IMR-90 (cell line): Measurements from ENCODE around the gene AUTS2. TPM values are rescaled to one million over a fixed set of nuclear protein-coding genes. Genes with fewer than 3 reads are reported as not detected.

Source experiments
- ATAC-seq: fragments of 200-7000 bp; cut with Tn5 transposase; 2 replicates; pipeline ENCODE4 v1.9.1; 2020; ENCODE audit warnings: low read depth, mild to moderate bottlenecking, moderate library complexity
- BruUV-seq: library from RNA; stranded (reverse); fragments of 400-500 nt; replicated peaks from 2 replicates; lab custom pipeline; 2021; lab: Mats Ljungman, UMichigan
- CTCF ChIA-PET: fragments of 300-600 bp; formaldehyde crosslinking; extraction: SDS; loops from one replicate; lab custom pipeline; 2021; ENCODE audit warnings: antibody characterized with exemption; lab: Yijun Ruan, JAX
- POLR2A ChIA-PET: fragments of 300-600 bp; sonication (Branson Sonifier 250); formaldehyde crosslinking; loops from one replicate; lab custom pipeline; 2022; ENCODE audit warnings: antibody characterized with exemption; ENCODE audit not compliant: unreplicated experiment; lab: Charles Lee
- DNase-seq: peaks from one replicate; pipeline ENCODE4 v3.0.0; 2013
- H2AFZ ChIP-seq: replicated peaks from 2 replicates; pipeline ENCODE3; 2013; ENCODE audit warnings: low read length, mild to moderate bottlenecking; ENCODE audit not compliant: poor library complexity
- H2AK5ac ChIP-seq: 2 replicates; pipeline ENCODE4 v1.6.1; 2013; ENCODE audit warnings: low read depth, low read length, inconsistent platforms
- H2AK9ac ChIP-seq: replicated peaks from 2 replicates; pipeline ENCODE3; 2013; ENCODE audit warnings: mild to moderate bottlenecking, low read depth, low read length, moderate library complexity; ENCODE audit not compliant: poor library complexity
- H2BK120ac ChIP-seq: 2 replicates; pipeline ENCODE4 v1.6.1; 2013; ENCODE audit warnings: low read depth, low read length, inconsistent platforms
- H2BK15ac ChIP-seq: 3 replicates; pipeline ENCODE4 v1.6.1; 2013; ENCODE audit warnings: low read depth, low read length, inconsistent platforms
- H2BK20ac ChIP-seq: 2 replicates; pipeline ENCODE4 v1.6.1; 2013; ENCODE audit warnings: low read depth, mild to moderate bottlenecking, inconsistent platforms, low read length, moderate library complexity
- H2BK5ac ChIP-seq: 2 replicates; pipeline ENCODE4 v1.6.1; 2013; ENCODE audit warnings: mild to moderate bottlenecking, low read depth, low read length, inconsistent platforms; ENCODE audit not compliant: poor library complexity, severe bottlenecking
- H3K14ac ChIP-seq: replicated peaks from 2 replicates; pipeline ENCODE4 v1.6.1; 2013; ENCODE audit warnings: low read depth, low read length, inconsistent platforms
- H3K18ac ChIP-seq: 2 replicates; pipeline ENCODE4 v1.6.1; 2013; ENCODE audit warnings: low read depth, low read length, control low read depth
- H3K23ac ChIP-seq: 2 replicates; pipeline ENCODE4 v1.6.1; 2013; ENCODE audit warnings: low read depth, low read length, inconsistent platforms
- H3K27ac ChIP-seq: 2 replicates; pipeline ENCODE4 v1.5.1; 2013; ENCODE audit warnings: mild to moderate bottlenecking, control low read depth, low read length; ENCODE audit not compliant: insufficient read depth
- H3K27me3 ChIP-seq: 2 replicates; pipeline ENCODE4 v1.6.1; 2013; ENCODE audit warnings: low read length; ENCODE audit not compliant: control insufficient read depth, insufficient read depth
- H3K36me3 ChIP-seq: 2 replicates; pipeline ENCODE4 v1.6.1; 2013; ENCODE audit warnings: low read length, mixed read lengths; ENCODE audit not compliant: control insufficient read depth, insufficient read depth
- H3K4ac ChIP-seq: 2 replicates; pipeline ENCODE4 v1.6.1; 2013; ENCODE audit warnings: low read depth, low read length, inconsistent platforms
- H3K4me1 ChIP-seq: 2 replicates; pipeline ENCODE4 v1.6.1; 2013; ENCODE audit warnings: low read length, mixed read lengths; ENCODE audit not compliant: control insufficient read depth, insufficient read depth
- H3K4me2 ChIP-seq: 2 replicates; pipeline ENCODE4 v1.6.1; 2013; ENCODE audit warnings: low read depth, mild to moderate bottlenecking, control low read depth, low read length, moderate library complexity
- H3K4me3 ChIP-seq: 2 replicates; pipeline ENCODE4 v1.5.1; 2013; ENCODE audit warnings: low read depth, mild to moderate bottlenecking, control low read depth, low read length, moderate library complexity; ENCODE audit not compliant: insufficient read depth
- H3K56ac ChIP-seq: 2 replicates; pipeline ENCODE4 v1.6.1; 2013; ENCODE audit warnings: low read length, inconsistent platforms; ENCODE audit not compliant: insufficient read depth; ENCODE audit errors: extremely low read depth
- H3K79me1 ChIP-seq, 2 experiments: 2 replicates each; pipeline ENCODE4 v1.6.1; 2013; ENCODE audit warnings: low read length in 2 of 2, inconsistent platforms in 1 of 2, low read depth in 1 of 2
- H3K9ac ChIP-seq: 2 replicates; pipeline ENCODE4 v1.6.1; 2013; ENCODE audit warnings: low read depth, low read length, control low read depth
- H3K9me1 ChIP-seq: 2 replicates; pipeline ENCODE4 v1.6.1; 2013; ENCODE audit warnings: low read length, inconsistent platforms; ENCODE audit not compliant: insufficient read depth
- H3K9me3 ChIP-seq: 2 replicates; pipeline ENCODE4 v1.6.1; 2013; ENCODE audit warnings: low read length; ENCODE audit not compliant: control insufficient read depth, insufficient read depth
- H4K20me1 ChIP-seq: 2 replicates; pipeline ENCODE4 v1.6.1; 2013; ENCODE audit warnings: low read length, inconsistent platforms; ENCODE audit not compliant: insufficient read depth
- H4K5ac ChIP-seq: 2 replicates; pipeline ENCODE4 v1.6.1; 2013; ENCODE audit warnings: mild to moderate bottlenecking, low read depth, low read length, control low read depth
- H4K8ac ChIP-seq, 2 experiments: 2 replicates each; pipeline ENCODE4 v1.6.1; 2013; ENCODE audit warnings: low read depth in 2 of 2, low read length in 2 of 2, control low read depth in 1 of 2, inconsistent platforms in 1 of 2
- H4K91ac ChIP-seq: 2 replicates; pipeline ENCODE4 v1.6.1; 2013; ENCODE audit warnings: low read depth, low read length, inconsistent platforms; ENCODE audit not compliant: insufficient read depth
- CEBPB ChIP-seq: IDR thresholded peaks from 2 replicates; pipeline ENCODE4 v1.6.1; 2012; ENCODE audit warnings: low read depth, low read length, improper control_type of control experiment
- MAZ ChIP-seq: IDR thresholded peaks from 2 replicates; pipeline ENCODE4 v1.6.1; 2012; ENCODE audit warnings: low read depth, mild to moderate bottlenecking, low read length, improper control_type of control experiment, moderate library complexity, borderline replicate concordance
- MXI1 ChIP-seq: IDR thresholded peaks from 2 replicates; pipeline ENCODE4 v1.6.1; 2012; ENCODE audit warnings: low read depth, mild to moderate bottlenecking, low read length, moderate library complexity, borderline replicate concordance
- SMC3 ChIP-seq: fragments of 150-350 bp; IDR thresholded peaks from 2 replicates; pipeline ENCODE4 v1.6.1; 2016; ENCODE audit warnings: low read depth, mild to moderate bottlenecking, antibody characterized with exemption, low read length, moderate library complexity
- WGBS, 2 experiments: methylation state at CpG; one replicate each; pipeline versions ENCODE4 v1.1.5 to v1.1.7; 2013; ENCODE audit warnings: missing lambda C conversion rate in 2 of 2; ENCODE audit not compliant: insufficient read length in 1 of 2; ENCODE audit errors: extremely low coverage in 2 of 2; 5-methylcytosine and 5-hydroxymethylcytosine counted together
- dilution Hi-C: fragments of 300-500 bp; cut with HindIII; formaldehyde crosslinking; loops from one replicate; pipeline ENCODE4 v1.14.3; 2018; ENCODE audit warnings: low sequenced_read_pairs; ENCODE audit not compliant: unreplicated experiment
- in situ Hi-C: fragments of 300-500 bp; cut with MboI; formaldehyde crosslinking; loops from 3 replicates; pipeline ENCODE4 v1.14.3; 2019; ENCODE audit warnings: low sequenced_read_pairs, inconsistent platforms, mixed read lengths
- intact Hi-C: fragments of 100-400 bp; cut with micrococcal nuclease; formaldehyde crosslinking; loops from 2 replicates; pipeline ENCODE4 v1.10.0; 2022
- polyA plus RNA-seq, 3 experiments: library from polyadenylated mRNA; depleted of rRNA; stranded (reverse); fragments of >200 nt; gene quantifications; 2 replicates each; pipeline ENCODE4 v1.2.3, GENCODE V29; 2012; ENCODE audit warnings: low replicate concordance in 1 of 3
- total RNA-seq: library from RNA; depleted of rRNA; stranded (reverse); fragments of >200 nt; gene quantifications from 2 replicates; pipeline ENCODE4 v1.2.3, GENCODE V29; 2012
- TF ChIP-seq, protein P1 (sequence below): fragments of 150-350 bp; IDR thresholded peaks from 2 replicates; pipeline ENCODE4 v1.6.1; 2017; ENCODE audit warnings: mild to moderate bottlenecking, antibody characterized with exemption, low read length, low read depth

AUTS2 gene
- total and polyA plus RNA-seq, 2 of the 4 experiments (the other 2 are of a cell fraction), result 0.90 to 3.0 TPM

DNA sequence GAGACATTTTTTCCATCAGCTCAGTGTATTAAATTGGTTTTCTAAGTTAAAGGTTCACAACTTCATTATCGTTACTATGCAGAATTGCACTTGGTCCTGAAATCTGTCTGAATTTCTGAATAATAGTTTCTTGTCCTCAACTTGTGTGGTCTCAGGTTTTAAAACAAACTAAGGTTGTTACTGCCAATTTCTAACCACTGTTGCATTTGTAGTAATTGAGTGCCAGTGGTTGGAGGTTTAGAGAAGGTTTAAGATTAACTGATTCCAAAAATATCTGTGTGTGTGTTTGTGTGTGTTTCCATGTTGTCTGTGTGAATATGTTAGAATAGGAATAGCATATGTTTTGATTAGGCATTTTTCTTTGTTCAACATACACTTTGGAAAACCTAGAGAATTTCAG, 395.9 kb downstream of the AUTS2 start:
- BruUV-seq, result no TSS peak
- Histone ChIP-seq H2AK5ac (no peak overlapping the region), H2AFZ (no peak overlapping the region), H3K9ac (no peak overlapping the region), H4K20me1 (no peaks in the 10 kb centered on the region), H2BK15ac (no peak overlapping the region), H4K5ac (no peak overlapping the region), H3K14ac (no peak overlapping the region), H3K4me3 (no peak overlapping the region), H3K79me1 (no peaks in the 10 kb centered on the region), H3K4me2 (no peak overlapping the region), H3K18ac (no peak overlapping the region), H4K91ac (no peak overlapping the region), H2BK5ac (no peak overlapping the region), H3K23ac (no peak overlapping the region), H3K56ac (no peak overlapping the region), H3K4me1 (no peaks in the 10 kb centered on the region), H3K9me3 (peaks cover 2% of the 10 kb centered on the region; the same call in 1 of the 2 replicates), H2BK20ac (no peak overlapping the region), H2BK120ac (no peak overlapping the region), H2AK9ac (no peak overlapping the region), H4K8ac (no peak overlapping the region), H3K36me3 (no peaks in the 10 kb centered on the region), H3K27ac (no peak overlapping the region), H3K4ac (no peak overlapping the region), H3K9me1 (no peaks in the 10 kb centered on the region), H3K27me3 (no peaks in the 10 kb centered on the region)
- POLR2A ChIA-PET, result no interaction called here
- whole genome bisulfite sequencing, 2 experiments, result no CpG with 5 or more reads among the region's 1 CpG
- no peak for DNase-seq
- no peak for ATAC-seq
- CTCF ChIA-PET, result no interaction called here
- dilution Hi-C loops, result no loop called here
- in situ Hi-C loops, result no loop called here
- intact Hi-C loops, result no loop called here
- TF ChIP-seq, protein P1, sequence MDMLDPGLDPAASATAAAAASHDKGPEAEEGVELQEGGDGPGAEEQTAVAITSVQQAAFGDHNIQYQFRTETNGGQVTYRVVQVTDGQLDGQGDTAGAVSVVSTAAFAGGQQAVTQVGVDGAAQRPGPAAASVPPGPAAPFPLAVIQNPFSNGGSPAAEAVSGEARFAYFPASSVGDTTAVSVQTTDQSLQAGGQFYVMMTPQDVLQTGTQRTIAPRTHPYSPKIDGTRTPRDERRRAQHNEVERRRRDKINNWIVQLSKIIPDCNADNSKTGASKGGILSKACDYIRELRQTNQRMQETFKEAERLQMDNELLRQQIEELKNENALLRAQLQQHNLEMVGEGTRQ, result no peak
- TF ChIP-seq MXI1 (no peak), CEBPB (no peak), MAZ (no peak), SMC3 (no peak)
